Measurements from ENCODE around the gene ACRBP.

DNA sequence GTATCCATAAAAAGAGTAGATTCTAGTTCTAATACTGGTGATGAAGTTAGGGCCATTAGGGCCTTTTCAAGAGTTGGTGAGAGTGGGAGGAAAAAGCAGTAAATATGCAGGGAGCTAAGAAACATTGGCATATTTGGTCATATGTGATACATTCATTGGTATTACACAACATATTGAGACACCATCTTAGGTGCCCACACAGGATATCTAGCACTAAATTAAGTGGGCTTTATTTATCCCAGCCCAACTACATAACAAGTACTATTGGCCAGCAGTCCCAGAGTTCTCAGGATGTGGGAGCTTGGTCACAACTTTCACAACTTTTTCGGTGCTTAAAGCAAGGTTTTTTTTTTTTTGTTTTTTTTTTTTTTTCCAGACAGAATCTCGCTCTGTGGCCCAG, 17.7 kb upstream of the ACRBP start:
- TF ChIP-seq EZH2 (IDR thresholded peaks at IDR 0.05; ENCODE audit: low read depth) = no peak
- TF ChIP-seq, protein P1, sequence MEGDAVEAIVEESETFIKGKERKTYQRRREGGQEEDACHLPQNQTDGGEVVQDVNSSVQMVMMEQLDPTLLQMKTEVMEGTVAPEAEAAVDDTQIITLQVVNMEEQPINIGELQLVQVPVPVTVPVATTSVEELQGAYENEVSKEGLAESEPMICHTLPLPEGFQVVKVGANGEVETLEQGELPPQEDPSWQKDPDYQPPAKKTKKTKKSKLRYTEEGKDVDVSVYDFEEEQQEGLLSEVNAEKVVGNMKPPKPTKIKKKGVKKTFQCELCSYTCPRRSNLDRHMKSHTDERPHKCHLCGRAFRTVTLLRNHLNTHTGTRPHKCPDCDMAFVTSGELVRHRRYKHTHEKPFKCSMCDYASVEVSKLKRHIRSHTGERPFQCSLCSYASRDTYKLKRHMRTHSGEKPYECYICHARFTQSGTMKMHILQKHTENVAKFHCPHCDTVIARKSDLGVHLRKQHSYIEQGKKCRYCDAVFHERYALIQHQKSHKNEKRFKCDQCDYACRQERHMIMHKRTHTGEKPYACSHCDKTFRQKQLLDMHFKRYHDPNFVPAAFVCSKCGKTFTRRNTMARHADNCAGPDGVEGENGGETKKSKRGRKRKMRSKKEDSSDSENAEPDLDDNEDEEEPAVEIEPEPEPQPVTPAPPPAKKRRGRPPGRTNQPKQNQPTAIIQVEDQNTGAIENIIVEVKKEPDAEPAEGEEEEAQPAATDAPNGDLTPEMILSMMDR (conservative IDR thresholded peaks at IDR 0.05) = no peak

Measured in PC-9 (cell line).